Measurements from ENCODE around the gene FPGT. TPM values are rescaled to one million over a fixed set of nuclear protein-coding genes. Genes with fewer than 3 reads are reported as not detected.

Gene FPGT
- total and polyA plus RNA-seq, 9 of the 15 experiments (the other 6 are each of a cell fraction or from before 2014, with no cell fraction given): 11.6 to 24.3 (median 22.5) TPM

- TF ChIP-seq REST (IDR thresholded peaks at IDR 0.05; ENCODE audit: borderline replicate concordance): no peak
- TF ChIP-seq REST (CRISPR knock-in tag; IDR thresholded peaks at IDR 0.05; ENCODE audit: low read depth): no peak
- TF ChIP-seq ZNF445 (CRISPR knock-in tag; IDR thresholded peaks at IDR 0.05; ENCODE audit: low read depth): no peak
- TF ChIP-seq GTF3C2 (IDR thresholded peaks at IDR 0.05; ENCODE audit: borderline replicate concordance, extremely low read depth, insufficient read length): no peak
- no peak for TF ChIP-seq ID3 (CRISPR knock-in tag; IDR thresholded peaks at IDR 0.05)
- no peak for TF ChIP-seq ID3 (tag; IDR thresholded peaks at IDR 0.05)
- no peak for TF ChIP-seq ZFP30 (CRISPR knock-in tag; IDR thresholded peaks at IDR 0.05; ENCODE audit: borderline replicate concordance)
- TF ChIP-seq TCF7L2 (IDR thresholded peaks at IDR 0.05; ENCODE audit: low read depth, low read length): no peak
- no peak for TF ChIP-seq SRSF3 (IDR thresholded peaks at IDR 0.05; ENCODE audit: insufficient read depth, low read length)
- no peak for TF ChIP-seq ZNF324 (CRISPR knock-in tag; IDR thresholded peaks at IDR 0.05)
- no peak for TF ChIP-seq NFIC (IDR thresholded peaks at IDR 0.05)
- TF ChIP-seq NFYB (IDR thresholded peaks at IDR 0.05; ENCODE audit: extremely low read depth, insufficient read length): no peak
- TF ChIP-seq TAL1 (IDR thresholded peaks at IDR 0.05): no peak
- TF ChIP-seq GTF2F1 (IDR thresholded peaks at IDR 0.05; ENCODE audit: low read depth, low read length): 0 out of 2 replicates have a peak, but pooled peaks have one; percentile 24
- no peak for TF ChIP-seq LARP7 (IDR thresholded peaks at IDR 0.05)
- no peak for TF ChIP-seq RBM14 (IDR thresholded peaks at IDR 0.05; ENCODE audit: borderline replicate concordance, insufficient read depth, low read depth, low read length)
- no peak for TF ChIP-seq KDM2B (CRISPR knock-in tag; IDR thresholded peaks at IDR 0.05)
These were observed at the start of gene FPGT, which contains the start of gene LRRIQ3 (continued) for GRCh38 chr1:74197657-74198552.

Measured in K562 (cell line).